ENCODE results near the gene PRAMEF15. TPM values are rescaled to one million over a fixed set of nuclear protein-coding genes. Genes with fewer than 3 reads are reported as not detected.
"Not testable (repeated sequence)": the region's sequence is repeated elsewhere in the genome, so short reads cannot be mapped to it uniquely, and the experiment has no call there.

The PRAMEF15 gene
- total RNA-seq, 1 experiment from 2014 or later = not detected

GRCh38 chr1:13289030-13289429, 26.4 kb upstream of the PRAMEF15 start:
- not testable (repeated sequence) for H3K4me1 Mint-ChIP-seq

DNA sequence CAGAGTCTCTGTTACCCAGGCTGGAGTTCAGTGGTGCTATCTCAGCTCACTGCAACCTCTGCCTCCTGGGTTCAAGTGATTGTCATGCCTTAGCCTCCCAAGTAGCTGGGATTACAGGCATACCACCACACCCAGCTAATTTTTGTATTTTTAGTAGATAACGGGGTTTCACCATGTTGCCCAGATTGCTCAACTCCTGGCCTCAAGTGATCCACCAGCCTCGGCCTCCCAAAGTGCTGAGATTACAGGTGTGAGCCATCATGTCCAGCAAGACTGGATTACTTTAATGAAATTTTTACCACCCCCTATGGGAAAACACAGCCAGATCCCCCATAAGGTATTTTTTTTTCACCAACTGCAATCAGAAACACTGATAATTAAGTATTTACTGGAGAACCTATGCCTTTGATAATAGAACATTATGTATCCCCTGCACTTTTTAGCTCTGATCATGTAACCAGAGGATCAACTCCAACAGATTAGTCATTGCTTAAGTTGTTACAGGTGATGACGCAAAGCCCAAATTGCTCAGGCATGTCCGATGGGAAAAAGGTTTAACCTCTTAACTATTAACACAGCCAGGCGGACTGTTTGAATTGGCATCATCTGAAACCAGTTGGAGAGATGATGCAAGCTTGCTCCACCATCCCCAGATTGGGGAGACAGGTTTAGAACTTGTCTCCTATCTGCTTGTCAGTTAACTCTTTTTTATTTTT, 18.0 kb upstream of the PRAMEF15 start:
- H3K4me3 Mint-ChIP-seq = not testable (repeated sequence)

More at GRCh38 chr1:13289030-13289429, 26.4 kb upstream of the PRAMEF15 start:
- H3K9me3 ChIP-seq (ENCODE audit: control insufficient read depth, low read depth, low read length); H3K27me3 ChIP-seq (ENCODE audit: insufficient read depth, low read length); H4K8ac ChIP-seq (replicated peaks; ENCODE audit: insufficient read length, low read depth, low read length); H3K18ac ChIP-seq (ENCODE audit: insufficient read length, low read depth, low read length); H3K4me1 ChIP-seq (ENCODE audit: insufficient read depth, low read length); H3K79me1 ChIP-seq (ENCODE audit: insufficient read depth, low read depth, low read length, poor library complexity, severe bottlenecking); DNase-seq; H2BK5ac ChIP-seq (ENCODE audit: insufficient read length, low read length); H3K4me2 ChIP-seq (ENCODE audit: insufficient read depth, insufficient read length, low read length); H2AFZ ChIP-seq (ENCODE audit: low read length); H2AK5ac ChIP-seq (ENCODE audit: insufficient read length, low read length); H3K14ac ChIP-seq (ENCODE audit: insufficient read depth, low read length); H3T11ph ChIP-seq (ENCODE audit: low read length); H3K23ac ChIP-seq (ENCODE audit: insufficient read length, low read depth, low read length); H3K27ac Mint-ChIP-seq; H4K91ac ChIP-seq (ENCODE audit: insufficient read length, low read depth, low read length); H3K23me2 ChIP-seq (ENCODE audit: insufficient read length, low read depth, low read length, poor library complexity, severe bottlenecking); H2BK12ac ChIP-seq (ENCODE audit: insufficient read length, low read depth, low read length); H3K79me2 ChIP-seq (ENCODE audit: insufficient read depth, low read length); H3K56ac ChIP-seq (ENCODE audit: insufficient read length, low read depth, low read length); H3K36me3 Mint-ChIP-seq (ENCODE audit: insufficient read depth in 1 of 3, low read depth in 3 of 3); H4K5ac ChIP-seq (ENCODE audit: insufficient read length, low read depth, low read length); H3K9me3 Mint-ChIP-seq; H3K27ac ChIP-seq (ENCODE audit: insufficient read length, low read depth, low read length); H3K9ac ChIP-seq (ENCODE audit: extremely low read depth, insufficient read length, low read length); H2BK20ac ChIP-seq (ENCODE audit: low read depth, low read length, poor library complexity, severe bottlenecking); H2BK15ac ChIP-seq (ENCODE audit: low read depth, low read length); H3K4me3 Mint-ChIP-seq; H2BK120ac ChIP-seq (ENCODE audit: low read depth, low read length, poor library complexity, severe bottlenecking); H4K20me1 ChIP-seq (ENCODE audit: control insufficient read depth, insufficient read depth, insufficient read length); H3K4ac ChIP-seq (ENCODE audit: low read depth, low read length); H3K27me3 Mint-ChIP-seq (ENCODE audit: low read depth): not testable (repeated sequence)
- no CpG with 5 or more reads among the region's 3 CpGs for WGBS (ENCODE audit: extremely low coverage, insufficient read length, low lambda C conversion rate)

More for the DNA sequence above, 18.0 kb upstream of the PRAMEF15 start:
- not testable (repeated sequence) for H3K27me3 ChIP-seq (ENCODE audit: insufficient read depth, low read length); H3K4me1 ChIP-seq (ENCODE audit: insufficient read depth, low read length); H4K91ac ChIP-seq (ENCODE audit: insufficient read length, low read depth, low read length); DNase-seq; H3K27ac ChIP-seq (ENCODE audit: insufficient read length, low read depth, low read length); H2BK20ac ChIP-seq (ENCODE audit: low read depth, low read length, poor library complexity, severe bottlenecking); H3K23ac ChIP-seq (ENCODE audit: insufficient read length, low read depth, low read length); H3K36me3 Mint-ChIP-seq (ENCODE audit: insufficient read depth in 1 of 3, low read depth in 3 of 3); H4K20me1 ChIP-seq (ENCODE audit: control insufficient read depth, insufficient read depth, insufficient read length); H3T11ph ChIP-seq (ENCODE audit: low read length); H3K14ac ChIP-seq (ENCODE audit: insufficient read depth, low read length); H3K4me1 Mint-ChIP-seq; H4K5ac ChIP-seq (ENCODE audit: insufficient read length, low read depth, low read length); H2BK12ac ChIP-seq (ENCODE audit: insufficient read length, low read depth, low read length); H3K79me2 ChIP-seq (ENCODE audit: insufficient read depth, low read length); H2BK120ac ChIP-seq (ENCODE audit: low read depth, low read length, poor library complexity, severe bottlenecking); H3K9ac ChIP-seq (ENCODE audit: extremely low read depth, insufficient read length, low read length); H3K9me3 ChIP-seq (ENCODE audit: control insufficient read depth, low read depth, low read length); H2BK5ac ChIP-seq (ENCODE audit: insufficient read length, low read length); H2AFZ ChIP-seq (ENCODE audit: low read length); H3K23me2 ChIP-seq (ENCODE audit: insufficient read length, low read depth, low read length, poor library complexity, severe bottlenecking); H3K27ac Mint-ChIP-seq; H3K27me3 Mint-ChIP-seq (ENCODE audit: low read depth); H2BK15ac ChIP-seq (ENCODE audit: low read depth, low read length); H3K4ac ChIP-seq (ENCODE audit: low read depth, low read length); H3K79me1 ChIP-seq (ENCODE audit: insufficient read depth, low read depth, low read length, poor library complexity, severe bottlenecking); H4K8ac ChIP-seq (replicated peaks; ENCODE audit: insufficient read length, low read depth, low read length); H3K56ac ChIP-seq (ENCODE audit: insufficient read length, low read depth, low read length); H3K18ac ChIP-seq (ENCODE audit: insufficient read length, low read depth, low read length); H3K4me2 ChIP-seq (ENCODE audit: insufficient read depth, insufficient read length, low read length); H2AK5ac ChIP-seq (ENCODE audit: insufficient read length, low read length)
- WGBS (ENCODE audit: extremely low coverage, insufficient read length, low lambda C conversion rate) = no CpG with 5 or more reads among the region's 5 CpGs
- peaks cover 7 to 12% of the 10 kb centered on the region in 2 experiments for H3K9me3 Mint-ChIP-seq

Data from H9 (cell line).